H1 (cell line): ENCODE results near the gene ATP5F1C. TPM values are rescaled to one million over a fixed set of nuclear protein-coding genes. Genes with fewer than 3 reads are reported as not detected.

Source experiments
- CTCF ChIA-PET: fragments of 300-600 bp; sonication (Branson Sonifier 250); formaldehyde crosslinking; loops from one replicate; lab custom pipeline; 2021; ENCODE audit not compliant: partially characterized antibody; lab: Charles Lee
- POLR2A ChIA-PET: fragments of 300-600 bp; sonication (Branson Sonifier 250); formaldehyde crosslinking; loops from one replicate; lab custom pipeline; 2021; ENCODE audit warnings: inconsistent platforms; ENCODE audit not compliant: partially characterized antibody; lab: Charles Lee
- DNase-seq, 2 experiments: peaks; one replicate each; pipeline versions ENCODE4 v3.0.0 to v3.0.0-alpha.2; 2010 to 2022; ENCODE audit warnings: low spot score in 2 of 2, low read depth in 1 of 2, mixed read lengths in 1 of 2
- FAIRE-seq: peaks from 2 replicates; lab custom pipeline; 2011; peaks lifted over from hg19 to GRCh38; lab: Jason Lieb, UNC
- H2AFZ ChIP-seq: 2 replicates; pipeline ENCODE4 v1.8.1; 2012; ENCODE audit warnings: low read length, inconsistent platforms
- H2AK5ac ChIP-seq: 2 replicates; pipeline ENCODE4 v1.6.1; 2013; ENCODE audit warnings: low read depth, low read length
- H2BK120ac ChIP-seq: replicated peaks from 2 replicates; pipeline ENCODE3; 2013; ENCODE audit warnings: low read depth, low read length, inconsistent platforms
- H2BK12ac ChIP-seq: 2 replicates; pipeline ENCODE4 v1.6.1; 2013; ENCODE audit warnings: low read depth, low read length
- H2BK15ac ChIP-seq: 2 replicates; pipeline ENCODE4 v1.6.1; 2013; ENCODE audit warnings: low read length
- H2BK20ac ChIP-seq: 2 replicates; pipeline ENCODE4 v1.6.1; 2013; ENCODE audit warnings: low read length
- H2BK5ac ChIP-seq: 2 replicates; pipeline ENCODE4 v1.6.1; 2013; ENCODE audit warnings: low read depth, low read length
- H3K14ac ChIP-seq: 2 replicates; pipeline ENCODE4 v1.6.1; 2013; ENCODE audit warnings: inconsistent platforms; ENCODE audit not compliant: insufficient read length
- H3K18ac ChIP-seq: 2 replicates; pipeline ENCODE4 v1.6.1; 2013; ENCODE audit warnings: low read length; ENCODE audit errors: extremely low read depth
- H3K23ac ChIP-seq: 2 replicates; pipeline ENCODE4 v1.6.1; 2013; ENCODE audit warnings: inconsistent platforms; ENCODE audit not compliant: insufficient read length
- H3K23me2 ChIP-seq: 2 replicates; pipeline ENCODE4 v1.6.1; 2013; ENCODE audit warnings: low read depth, low read length
- H3K27ac ChIP-seq: 2 replicates; pipeline ENCODE4 v1.6.1; 2011; ENCODE audit warnings: low read depth, low read length, inconsistent platforms
- H3K27me3 ChIP-seq, 4 experiments: replicated peaks in 1 of 4; 1 replicate in 1 of 4; 2 replicates in 3 of 4; pipeline versions ENCODE4 v1.6.1 to v1.8.1; 2011 to 2013; ENCODE audit warnings: low read length in 3 of 4, mild to moderate bottlenecking in 3 of 4, inconsistent platforms in 2 of 4, mixed read lengths in 2 of 4, moderate library complexity in 1 of 4; ENCODE audit not compliant: control insufficient read depth in 3 of 4, insufficient read depth in 3 of 4; ENCODE audit errors: extremely low read depth in 1 of 4
- H3K36me3 ChIP-seq, 4 experiments: 2 replicates each; pipeline versions ENCODE4 v1.6.1 to v1.8.1; 2011 to 2013; ENCODE audit warnings: mild to moderate bottlenecking in 4 of 4, low read length in 3 of 4, moderate library complexity in 2 of 4, control low read depth in 1 of 4, inconsistent platforms in 1 of 4; ENCODE audit not compliant: insufficient read depth in 4 of 4, control insufficient read depth in 2 of 4
- H3K4ac ChIP-seq: replicated peaks from 2 replicates; pipeline ENCODE3; 2013; ENCODE audit warnings: low read length, low read depth, mixed read lengths, inconsistent platforms; ENCODE audit not compliant: insufficient read length
- H3K4me1 ChIP-seq, 4 experiments: replicated peaks in 1 of 4; 1 replicate in 1 of 4; 2 replicates in 3 of 4; pipeline versions ENCODE4 v1.6.1 to v1.8.1; 2011 to 2013; ENCODE audit warnings: low read length in 3 of 4, inconsistent platforms in 2 of 4, mixed read lengths in 1 of 4; ENCODE audit not compliant: insufficient read depth in 4 of 4, control insufficient read depth in 3 of 4
- H3K4me2 ChIP-seq, 2 experiments: 2 replicates each; pipeline versions ENCODE4 v1.6.1 to v1.8.1; 2011 to 2013; ENCODE audit warnings: low read depth in 2 of 2, low read length in 2 of 2, control low read depth in 1 of 2, inconsistent platforms in 1 of 2, mild to moderate bottlenecking in 1 of 2; ENCODE audit not compliant: insufficient read depth in 1 of 2
- H3K4me3 ChIP-seq, 4 experiments: fragments of 200-600, 300-600 bp in 1 of 4; sonication (generic), shearing (Covaris generic), sonication (Bioruptor Twin) in 1 of 4; 2 replicates each; pipeline versions ENCODE4 v1.5.1 to v1.8.1; 2011 to 2016; ENCODE audit warnings: low read length in 4 of 4, low read depth in 3 of 4, control low read depth in 2 of 4, inconsistent platforms in 2 of 4, mild to moderate bottlenecking in 2 of 4, mixed read lengths in 1 of 4, moderate library complexity in 1 of 4; ENCODE audit not compliant: insufficient read depth in 2 of 4; ENCODE audit errors: extremely low read depth in 1 of 4
- H3K56ac ChIP-seq: replicated peaks from 2 replicates; pipeline ENCODE3; 2013; ENCODE audit warnings: low read depth, mild to moderate bottlenecking, mixed read lengths, low read length, inconsistent platforms; ENCODE audit not compliant: insufficient read length
- H3K79me1 ChIP-seq: 2 replicates; pipeline ENCODE4 v1.6.1; 2013; ENCODE audit warnings: low read depth, low read length, control low read depth
- H3K79me2 ChIP-seq, 2 experiments: 2 replicates each; pipeline versions ENCODE4 v1.6.1 to v1.8.1; 2012 to 2013; ENCODE audit warnings: low read length in 2 of 2, mild to moderate bottlenecking in 2 of 2, inconsistent platforms in 1 of 2; ENCODE audit not compliant: insufficient read depth in 2 of 2, control insufficient read depth in 1 of 2
- H3K9ac ChIP-seq, 4 experiments: replicated peaks in 1 of 4; 1 replicate in 1 of 4; 2 replicates in 3 of 4; pipeline versions ENCODE4 v1.6.1 to v1.8.1; 2011 to 2013; ENCODE audit warnings: low read depth in 3 of 4, low read length in 3 of 4, control low read depth in 2 of 4, mild to moderate bottlenecking in 2 of 4, moderate library complexity in 2 of 4, inconsistent platforms in 1 of 4; ENCODE audit errors: extremely low read depth in 1 of 4
- H3K9me3 ChIP-seq, 2 experiments: 2 replicates each; pipeline versions ENCODE4 v1.6.1 to v1.8.1; 2012 to 2013; ENCODE audit warnings: mild to moderate bottlenecking in 2 of 2, moderate library complexity in 2 of 2, control low read depth in 1 of 2, inconsistent platforms in 1 of 2, low read depth in 1 of 2, low read length in 1 of 2, mixed read lengths in 1 of 2; ENCODE audit not compliant: insufficient read depth in 2 of 2
- H4K20me1 ChIP-seq, 2 experiments: replicated peaks in 1 of 2; 2 replicates each; pipeline versions ENCODE3 to v1.8.1; 2011 to 2013; ENCODE audit warnings: inconsistent platforms in 2 of 2, low read length in 2 of 2, mild to moderate bottlenecking in 1 of 2; ENCODE audit not compliant: insufficient read depth in 2 of 2, control insufficient read depth in 1 of 2
- H4K5ac ChIP-seq: 2 replicates; pipeline ENCODE4 v1.6.1; 2013; ENCODE audit warnings: low read length, low read depth, mixed read lengths, inconsistent platforms; ENCODE audit not compliant: insufficient read length
- H4K8ac ChIP-seq: 2 replicates; pipeline ENCODE4 v1.8.0; 2013; ENCODE audit warnings: mild to moderate bottlenecking, moderate library complexity, low read length, inconsistent platforms; ENCODE audit not compliant: insufficient read depth; ENCODE audit errors: extremely low read depth
- H4K91ac ChIP-seq: replicated peaks from 2 replicates; pipeline ENCODE3; 2013; ENCODE audit warnings: low read length, mixed read lengths, inconsistent platforms; ENCODE audit not compliant: insufficient read length
- BRCA1 ChIP-seq: IDR thresholded peaks from 2 replicates; pipeline ENCODE4 v1.6.1; 2012; ENCODE audit warnings: low read depth, low read length, improper control_type of control experiment
- GABPA ChIP-seq: IDR thresholded peaks from 2 replicates; pipeline ENCODE4 v1.6.1; 2011; ENCODE audit warnings: mild to moderate bottlenecking, low read length, moderate library complexity, borderline replicate concordance; ENCODE audit not compliant: insufficient read depth
- HDAC6 ChIP-seq: IDR thresholded peaks from one replicate; pipeline ENCODE4 v1.7.1; 2012; ENCODE audit warnings: low read depth, mild to moderate bottlenecking, inconsistent platforms, low read length, moderate library complexity
- NANOG ChIP-seq: IDR thresholded peaks from 2 replicates; pipeline ENCODE4 v1.6.1; 2011; ENCODE audit warnings: low read length, low read depth, mild to moderate bottlenecking, inconsistent platforms; ENCODE audit not compliant: insufficient read depth, poor library complexity, severe bottlenecking
- SIRT6 ChIP-seq: IDR thresholded peaks from one replicate; pipeline ENCODE4 v1.7.1; 2012; ENCODE audit warnings: low read length, inconsistent platforms
- SP2 ChIP-seq: IDR thresholded peaks from 2 replicates; pipeline ENCODE4 v1.6.1; 2012; ENCODE audit warnings: mild to moderate bottlenecking, low read length, inconsistent platforms
- TAF1 ChIP-seq: IDR thresholded peaks from 2 replicates; pipeline ENCODE4 v1.6.1; 2011; ENCODE audit warnings: mild to moderate bottlenecking, low read depth, low read length
- TEAD4 ChIP-seq: IDR thresholded peaks from 2 replicates; pipeline ENCODE4 v1.6.1; 2012; ENCODE audit warnings: low read depth, low read length, inconsistent platforms, mixed read lengths
- YY1 ChIP-seq: IDR thresholded peaks from 2 replicates; pipeline ENCODE4 v1.6.1; 2011; ENCODE audit warnings: low read depth, mild to moderate bottlenecking, low read length
- WGBS, 2 experiments: shearing (Covaris generic) in 1 of 2; methylation state at CpG; one replicate each; pipeline versions ENCODE4 v1.1.6 to v1.1.7; 2013 to 2015; ENCODE audit warnings: low lambda C conversion rate in 2 of 2, mixed read lengths in 2 of 2, inconsistent platforms in 1 of 2, low coverage in 1 of 2, missing lambda C conversion rate in 1 of 2; ENCODE audit not compliant: insufficient replicate concordance in 2 of 2, insufficient coverage in 1 of 2, insufficient read length in 1 of 2; ENCODE audit errors: extremely low coverage in 1 of 2, missing lambda C conversion rate in 1 of 2; 5-methylcytosine and 5-hydroxymethylcytosine counted together
- polyA plus RNA-seq, 7 experiments: library from polyadenylated mRNA; depleted of rRNA in 3 of 7; stranded (reverse) in 5 of 7; unstranded in 2 of 7; fragments of >200 nt in 5 of 7; fragments of 200-250 nt in 2 of 7; gene quantifications; 1 replicate in 5 of 7; 2 replicates in 1 of 7; 4 replicates in 1 of 7; pipeline versions ENCODE4 v1.2.1 to v1.2.3, GENCODE V29; 2011 to 2013; ENCODE audit warnings: missing spikeins in 2 of 7, mixed read lengths in 2 of 7
- total RNA-seq: library from RNA; stranded (reverse); fragmentation: NEBNext Ultra II Directional; extraction: Animal tissue kit (Norgen Biotek cat#: 25700); gene quantifications from 2 replicates; pipeline ENCODE4 v1.2.1, GENCODE V29; 2021

ATP5F1C gene
- total and polyA plus RNA-seq, 2 of the 8 experiments (the other 6 are each of a cell fraction or from before 2014, with no cell fraction given), result 221 to 265 TPM

- Histone ChIP-seq H3K56ac (no peak overlapping the region), H3K14ac (no peak overlapping the region), H3K79me1 (no peaks in the 10 kb centered on the region), H4K20me1 (peaks cover 0 to 2% of the 10 kb centered on the region in 2 experiments), H3K4ac (no peak overlapping the region), H3K36me3 (peaks cover 4 to 43% (median 21%) of the 10 kb centered on the region in 4 experiments), H4K5ac (no peak overlapping the region), H3K4me3 (no peak overlapping the region), H3K23me2 (no peaks in the 10 kb centered on the region), H2BK5ac (no peak overlapping the region), H2AFZ (no peak overlapping the region), H2BK15ac (no peak overlapping the region), H4K91ac (no peak overlapping the region), H3K9ac (no peak overlapping the region), H3K4me1 (no peaks in the 10 kb centered on the region), H2BK12ac (no peak overlapping the region), H2BK120ac (no peak overlapping the region), H4K8ac (no peak overlapping the region), H2BK20ac (no peak overlapping the region), H3K27me3 (no peaks in the 10 kb centered on the region), H3K9me3 (no peaks in the 10 kb centered on the region), H2AK5ac (no peak overlapping the region), H3K18ac (no peak overlapping the region), H3K79me2 (no peaks in the 10 kb centered on the region), H3K4me2 (no peak overlapping the region), H3K27ac (no peak overlapping the region), H3K23ac (no peak overlapping the region)
- ChIA-PET CTCF (no interaction called here), POLR2A (no interaction called here)
- FAIRE-seq (no peak), DNase-seq (no peak)
- WGBS, 2 experiments, result 81% methylated on average over 10 of the region's 10 CpGs; no CpG with 5 or more reads in 1 of the 2 experiments
- TF ChIP-seq GABPA (no peak), NANOG (no peak), BRCA1 (no peak), YY1 (no peak), SP2 (no peak), HDAC6 (no peak), SIRT6 (no peak), TAF1 (no peak), TEAD4 (no peak)
Measured at GRCh38 chr10:7773845-7774801, 13.9 kb upstream of the ATP5F1C start.
